Measurements from ENCODE around the gene REC8.

- TF ChIP-seq, protein P1, sequence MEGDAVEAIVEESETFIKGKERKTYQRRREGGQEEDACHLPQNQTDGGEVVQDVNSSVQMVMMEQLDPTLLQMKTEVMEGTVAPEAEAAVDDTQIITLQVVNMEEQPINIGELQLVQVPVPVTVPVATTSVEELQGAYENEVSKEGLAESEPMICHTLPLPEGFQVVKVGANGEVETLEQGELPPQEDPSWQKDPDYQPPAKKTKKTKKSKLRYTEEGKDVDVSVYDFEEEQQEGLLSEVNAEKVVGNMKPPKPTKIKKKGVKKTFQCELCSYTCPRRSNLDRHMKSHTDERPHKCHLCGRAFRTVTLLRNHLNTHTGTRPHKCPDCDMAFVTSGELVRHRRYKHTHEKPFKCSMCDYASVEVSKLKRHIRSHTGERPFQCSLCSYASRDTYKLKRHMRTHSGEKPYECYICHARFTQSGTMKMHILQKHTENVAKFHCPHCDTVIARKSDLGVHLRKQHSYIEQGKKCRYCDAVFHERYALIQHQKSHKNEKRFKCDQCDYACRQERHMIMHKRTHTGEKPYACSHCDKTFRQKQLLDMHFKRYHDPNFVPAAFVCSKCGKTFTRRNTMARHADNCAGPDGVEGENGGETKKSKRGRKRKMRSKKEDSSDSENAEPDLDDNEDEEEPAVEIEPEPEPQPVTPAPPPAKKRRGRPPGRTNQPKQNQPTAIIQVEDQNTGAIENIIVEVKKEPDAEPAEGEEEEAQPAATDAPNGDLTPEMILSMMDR (IDR thresholded peaks at IDR 0.05; ENCODE audit: insufficient read depth, low read depth, low read length): no peak
- TF ChIP-seq EZH2 (IDR thresholded peaks at IDR 0.05; ENCODE audit: insufficient read depth, low read length): no peak
Observed at GRCh38 chr14:24123424-24124417, 48.2 kb upstream of the REC8 start.
